Stimulated activated CD8-positive, alpha-beta memory T cell treated with anti-CD3 and anti-CD28 coated beads, Interleukin-15, amount 100 ng/mL, for 4 hours (primary cell): Measurements from ENCODE around the gene COL5A1.
"Not testable (repeated sequence)": the region's sequence is repeated elsewhere in the genome, so short reads cannot be mapped to it uniquely, and the experiment has no call there.

Experiments used
- DNase-seq, 2 donors: peaks; one replicate each; pipeline ENCODE4 v3.0.0-alpha.2; 2020; ENCODE audit warnings: low read depth in 2 of 2

COL5A1 gene

GRCh38 chr9:134690946-134691694 is 49.5 kb downstream of the COL5A1 start:
- DNase-seq, result no peak

GRCh38 chr9:134691695-134692572 is 50.3 kb downstream of the COL5A1 start:
- no peak for DNase-seq

DNA sequence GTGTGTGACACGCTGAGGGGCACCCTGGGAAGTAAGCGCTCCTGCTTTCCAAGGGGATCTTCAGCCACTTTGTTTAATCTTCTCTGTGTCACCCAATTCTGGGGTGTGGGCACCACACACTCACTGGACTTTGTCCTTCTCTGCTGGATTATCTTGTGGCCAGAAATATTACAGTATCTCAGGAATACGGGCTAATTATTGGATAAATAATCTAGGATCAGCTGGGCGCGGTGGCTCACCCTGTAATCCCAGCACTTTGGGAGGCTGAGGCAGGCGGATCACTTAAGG is 50.9 kb downstream of the COL5A1 start:
- no peak for DNase-seq

GRCh38 chr9:134693011-134693410 is 51.4 kb downstream of the COL5A1 start:
- DNase-seq, result no peak

DNA sequence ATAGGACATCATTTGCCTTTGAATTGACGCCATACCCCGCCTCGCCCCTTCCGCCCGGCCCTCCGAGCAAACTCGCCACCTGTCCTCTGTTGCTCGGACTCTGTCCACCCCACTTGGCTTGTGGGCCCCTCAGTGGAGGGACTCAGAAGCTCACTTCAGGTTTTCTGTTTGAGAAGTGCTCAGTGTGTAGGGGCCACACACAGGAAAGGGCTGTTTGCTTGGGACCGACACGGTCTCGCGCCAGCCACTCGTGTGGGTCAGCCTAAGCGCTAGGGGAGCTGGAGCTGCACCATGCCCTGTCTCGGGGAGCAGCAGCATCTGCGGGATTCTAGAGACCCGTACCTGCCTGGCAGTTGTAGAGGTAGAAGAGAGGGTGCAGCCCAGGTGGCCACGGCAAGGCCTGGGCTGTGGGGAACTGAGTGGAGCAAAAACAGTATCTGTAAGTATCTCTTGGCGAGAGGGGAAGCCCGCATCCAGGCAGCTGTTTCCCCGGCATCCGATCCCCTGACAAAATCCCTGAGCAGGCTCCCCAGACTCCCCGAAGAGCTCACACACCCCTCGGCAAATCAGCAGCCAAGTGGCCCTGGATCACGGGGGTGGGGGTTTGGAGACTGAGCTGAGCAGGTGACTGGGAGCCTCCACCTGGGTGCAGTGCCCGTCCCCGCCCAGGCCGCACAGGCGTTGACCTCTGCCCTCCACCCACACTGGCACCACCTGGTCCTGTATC is 52.2 kb downstream of the COL5A1 start:
- no peak for DNase-seq

DNA sequence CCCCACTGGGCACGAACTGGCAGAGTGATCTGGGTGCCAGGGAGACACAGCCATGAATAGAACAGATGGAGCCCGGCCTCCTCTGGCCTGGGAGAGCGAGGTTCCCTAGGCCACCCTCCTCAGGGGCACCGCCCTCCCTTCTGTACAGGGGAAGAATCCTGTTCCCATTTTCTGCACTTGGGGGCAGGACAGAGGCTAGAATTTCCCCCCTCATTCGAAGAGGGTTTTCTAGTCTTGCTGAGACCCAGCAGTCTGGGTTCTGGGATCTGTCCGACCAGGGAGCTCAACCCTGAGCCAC is 52.7 kb downstream of the COL5A1 start:
- DNase-seq, result no peak

DNA sequence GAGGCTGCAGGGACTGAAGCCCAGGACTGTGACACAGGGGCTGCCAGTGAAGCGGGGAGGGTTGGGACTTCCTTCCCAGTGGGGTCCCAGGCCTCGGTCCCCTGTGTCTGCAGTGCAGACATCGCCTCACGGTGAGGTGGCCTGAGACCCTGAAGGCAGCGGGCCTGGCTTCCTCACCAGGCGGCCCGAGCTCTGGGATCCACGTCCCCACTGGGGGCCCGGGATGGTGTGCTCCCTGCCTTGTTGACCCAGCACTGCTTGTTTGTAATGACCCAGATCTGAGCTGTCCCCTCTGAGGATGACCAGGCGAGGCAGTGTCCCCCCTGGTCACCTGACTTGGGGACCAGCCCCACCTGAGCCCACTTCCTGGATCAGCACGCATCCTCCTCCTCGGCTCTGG is 53.1 kb downstream of the COL5A1 start:
- DNase-seq, result no peak

GRCh38 chr9:134695144-134695543 is 53.5 kb downstream of the COL5A1 start:
- no peak for DNase-seq

DNA sequence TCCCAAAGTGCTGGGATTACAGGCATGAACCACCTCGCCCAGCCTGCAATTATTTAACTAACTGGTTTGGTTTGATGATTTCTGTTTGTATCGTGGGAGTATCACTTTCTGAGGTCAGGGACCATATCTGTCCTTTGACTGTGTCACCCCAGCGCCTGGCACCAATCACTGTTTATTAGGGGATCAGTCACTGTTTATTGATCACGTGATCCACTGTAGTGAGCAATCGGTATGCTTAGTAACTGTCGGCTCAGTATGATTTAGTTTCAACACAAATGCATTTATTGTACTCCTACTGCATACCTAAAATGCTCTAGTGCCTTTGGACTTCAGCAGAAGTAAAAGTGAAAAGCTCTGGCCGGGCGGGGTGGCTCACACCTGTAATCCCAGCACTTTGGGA is 54.8 kb downstream of the COL5A1 start:
- DNase-seq, result no peak

- DNase-seq, result no peak
Measured at GRCh38 chr9:134698111-134698510, 56.5 kb downstream of the COL5A1 start.

DNA sequence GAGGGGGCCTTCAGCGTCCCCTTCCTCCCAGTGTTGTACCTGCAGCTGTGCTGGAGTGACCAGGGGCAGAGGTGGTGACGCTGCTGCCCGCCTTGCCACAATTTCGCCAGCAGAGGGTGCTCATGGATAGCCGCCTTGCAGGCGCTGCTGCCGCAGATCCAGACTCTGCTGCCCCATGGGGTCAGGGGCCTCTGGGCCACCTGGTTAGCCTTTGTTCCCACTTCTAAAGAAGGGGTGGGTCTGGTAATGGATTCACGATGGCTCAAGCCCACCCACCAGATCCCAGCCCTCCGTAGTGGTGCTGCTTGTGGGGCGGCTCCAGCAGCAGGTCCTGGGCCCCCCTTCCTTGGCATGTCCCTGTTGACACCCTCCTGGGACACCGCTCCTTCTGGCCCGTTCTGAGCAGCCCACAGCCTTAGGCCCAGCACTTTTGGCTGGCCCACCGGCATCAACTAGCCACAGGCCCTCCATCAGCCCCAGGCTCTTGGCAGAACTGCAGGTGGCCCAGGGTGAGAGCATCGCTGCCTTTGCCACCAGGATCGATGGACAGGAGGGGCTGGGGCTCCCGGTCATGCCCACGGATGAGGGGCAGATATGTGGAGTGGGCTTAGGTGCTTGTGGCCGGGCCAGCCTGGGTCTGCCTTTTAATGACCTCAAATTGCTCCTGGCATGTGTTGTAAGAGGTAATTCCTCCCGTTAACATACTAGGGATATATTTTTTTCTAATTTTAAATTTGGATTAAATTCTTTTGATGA is 57.2 kb downstream of the COL5A1 start:
- peak in 1 of 2 donors; percentile 8 for DNase-seq

DNA sequence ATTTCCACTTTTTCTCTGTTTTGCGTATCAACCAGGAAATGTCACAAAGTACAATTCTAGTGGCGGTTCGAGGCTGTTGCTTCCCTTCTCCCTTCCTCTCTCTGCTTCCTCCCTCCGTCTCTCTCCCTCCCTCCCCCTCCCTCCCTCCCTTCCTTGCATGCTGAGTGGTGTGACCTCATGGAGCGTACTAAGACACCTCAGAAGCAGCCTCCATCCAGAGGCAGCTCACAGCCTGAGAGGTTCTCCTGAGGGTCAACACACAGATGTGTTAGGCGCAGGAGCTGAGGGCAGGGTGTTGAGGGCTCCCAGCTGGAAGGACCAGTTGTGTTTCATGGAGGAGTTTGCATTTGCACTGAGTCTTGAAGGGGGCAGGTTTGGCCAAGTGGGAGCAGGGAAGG is 57.7 kb downstream of the COL5A1 start:
- DNase-seq, result no peak

DNA sequence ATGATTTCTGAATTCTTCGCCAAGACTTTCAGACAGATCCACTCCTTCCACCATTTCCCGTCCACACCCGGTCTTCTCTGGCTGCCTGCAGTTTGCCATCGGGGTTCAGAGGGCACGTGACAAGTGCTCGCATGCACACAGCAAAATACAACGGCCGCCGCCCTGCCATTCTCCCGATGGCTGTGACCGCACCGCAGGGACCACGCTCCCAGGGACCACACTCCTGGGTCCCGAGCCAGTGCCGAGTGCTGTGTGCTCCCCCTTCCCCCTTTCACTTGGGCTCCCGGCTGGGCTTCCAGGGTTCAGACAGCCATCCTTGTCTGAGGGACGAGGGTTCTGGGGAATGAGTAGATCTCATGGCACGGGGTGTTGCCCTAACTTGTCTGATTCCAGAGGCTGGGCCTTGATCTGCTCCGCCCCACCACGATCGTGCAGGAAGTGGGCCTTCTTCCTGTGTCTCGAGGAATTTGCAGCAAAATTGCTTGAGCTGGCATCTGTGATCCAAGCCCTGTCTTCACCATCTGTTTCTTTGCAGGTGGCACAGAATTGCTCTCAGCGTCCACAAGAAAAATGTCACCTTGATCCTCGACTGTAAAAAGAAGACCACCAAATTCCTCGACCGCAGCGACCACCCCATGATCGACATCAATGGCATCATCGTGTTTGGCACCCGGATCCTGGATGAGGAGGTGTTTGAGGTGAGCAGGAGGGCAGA is 59.2 kb downstream of the COL5A1 start:
- DNase-seq, result no peak

DNA sequence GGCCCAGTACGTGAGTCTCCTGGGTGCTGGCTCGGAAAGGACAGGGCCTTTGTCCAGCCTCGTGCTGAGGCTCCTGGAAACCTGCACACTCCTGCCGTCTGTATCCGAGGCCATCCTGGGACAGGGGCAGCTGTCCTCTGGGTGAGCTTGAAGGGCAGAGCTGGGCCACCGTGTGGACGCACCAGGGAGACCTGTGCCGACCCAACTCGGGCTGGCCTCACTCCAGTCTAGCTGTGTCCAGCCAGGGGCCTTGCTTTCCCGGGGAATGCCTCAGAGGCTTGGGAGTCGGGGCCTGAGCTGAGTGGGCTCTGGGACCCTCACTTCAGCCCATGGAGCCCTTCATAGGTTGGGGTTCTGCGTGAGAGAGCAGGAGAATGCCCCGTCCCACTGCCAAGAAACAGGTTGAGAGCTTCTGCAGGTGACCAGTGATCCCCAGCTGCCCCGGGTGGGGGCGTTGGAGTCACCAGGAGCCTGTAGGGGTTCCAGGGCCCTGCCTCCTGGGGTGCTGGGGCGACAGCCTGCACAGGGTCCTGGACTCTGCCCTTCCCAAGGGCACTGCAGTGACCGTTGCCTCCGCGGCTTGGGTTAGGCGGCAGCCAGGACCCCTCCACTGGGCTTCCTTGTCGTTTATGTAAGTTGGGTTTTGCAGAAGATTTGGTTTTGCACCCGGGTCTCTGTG is 60.1 kb downstream of the COL5A1 start:
- no peak for DNase-seq

GRCh38 chr9:134702291-134702690 is 60.7 kb downstream of the COL5A1 start:
- DNase-seq, result no peak

GRCh38 chr9:134703730-134704114 is 62.1 kb downstream of the COL5A1 start:
- not testable (repeated sequence) for DNase-seq

DNA sequence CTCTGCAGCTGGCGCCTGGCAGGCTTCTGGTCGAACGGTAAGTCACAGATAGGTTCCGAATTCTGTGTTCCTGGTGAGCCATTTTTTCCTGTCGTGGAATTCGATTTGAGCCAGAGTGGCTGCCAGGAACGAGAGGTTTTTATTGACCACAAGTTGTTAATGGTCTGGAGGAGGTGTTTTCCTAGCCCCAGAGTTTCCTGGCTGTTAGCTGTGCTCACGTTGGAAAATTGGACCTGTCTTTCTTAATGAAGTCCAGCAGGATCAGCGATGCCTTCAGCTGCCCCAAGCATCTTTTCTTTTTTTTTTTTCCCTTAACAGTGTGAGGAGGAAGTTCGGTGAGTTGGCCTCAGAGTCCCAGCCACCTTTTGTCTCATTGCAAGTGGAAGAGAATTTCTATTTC is 62.9 kb downstream of the COL5A1 start:
- DNase-seq, result no peak

- DNase-seq, result no peak
Measured at GRCh38 chr9:134705786-134706185, 64.2 kb downstream of the COL5A1 start.

- DNase-seq, result no peak
Measured at GRCh38 chr9:134706522-134706921, 64.9 kb downstream of the COL5A1 start.

DNA sequence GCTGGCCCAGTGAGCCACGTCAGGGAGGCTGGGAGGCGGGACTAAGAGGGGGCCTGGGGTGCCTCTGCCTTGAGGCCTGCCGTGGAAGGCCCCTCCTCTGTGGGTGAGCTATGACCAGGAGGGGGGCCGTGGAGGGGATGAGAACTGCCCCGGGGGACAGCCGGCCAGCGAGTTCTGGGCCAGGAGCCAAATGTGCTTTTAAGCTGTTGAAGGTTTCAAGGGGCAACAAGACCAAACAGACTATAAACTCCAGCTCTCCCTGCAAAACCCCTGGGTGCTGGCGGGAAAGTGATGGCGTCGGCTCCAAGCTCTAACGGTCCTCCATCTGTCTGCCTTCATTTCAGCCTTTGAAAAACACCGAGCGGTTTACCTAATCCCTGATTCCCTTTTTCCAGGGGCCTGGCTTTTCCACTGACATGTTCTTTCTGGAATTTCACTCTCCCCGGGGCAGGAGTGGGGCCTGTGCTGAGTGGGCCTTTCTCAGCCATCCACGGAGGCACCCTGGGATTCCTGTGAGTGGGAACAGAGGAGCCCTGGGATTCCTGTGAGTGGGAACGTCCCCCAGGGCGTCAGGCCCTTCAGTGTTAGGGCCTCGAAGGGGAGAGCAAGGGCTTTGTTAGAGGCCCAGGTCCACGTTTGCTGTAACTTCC is 65.6 kb downstream of the COL5A1 start:
- DNase-seq, result no peak
